ENCODE data around the gene PF4V1.

PF4V1 gene

DNA sequence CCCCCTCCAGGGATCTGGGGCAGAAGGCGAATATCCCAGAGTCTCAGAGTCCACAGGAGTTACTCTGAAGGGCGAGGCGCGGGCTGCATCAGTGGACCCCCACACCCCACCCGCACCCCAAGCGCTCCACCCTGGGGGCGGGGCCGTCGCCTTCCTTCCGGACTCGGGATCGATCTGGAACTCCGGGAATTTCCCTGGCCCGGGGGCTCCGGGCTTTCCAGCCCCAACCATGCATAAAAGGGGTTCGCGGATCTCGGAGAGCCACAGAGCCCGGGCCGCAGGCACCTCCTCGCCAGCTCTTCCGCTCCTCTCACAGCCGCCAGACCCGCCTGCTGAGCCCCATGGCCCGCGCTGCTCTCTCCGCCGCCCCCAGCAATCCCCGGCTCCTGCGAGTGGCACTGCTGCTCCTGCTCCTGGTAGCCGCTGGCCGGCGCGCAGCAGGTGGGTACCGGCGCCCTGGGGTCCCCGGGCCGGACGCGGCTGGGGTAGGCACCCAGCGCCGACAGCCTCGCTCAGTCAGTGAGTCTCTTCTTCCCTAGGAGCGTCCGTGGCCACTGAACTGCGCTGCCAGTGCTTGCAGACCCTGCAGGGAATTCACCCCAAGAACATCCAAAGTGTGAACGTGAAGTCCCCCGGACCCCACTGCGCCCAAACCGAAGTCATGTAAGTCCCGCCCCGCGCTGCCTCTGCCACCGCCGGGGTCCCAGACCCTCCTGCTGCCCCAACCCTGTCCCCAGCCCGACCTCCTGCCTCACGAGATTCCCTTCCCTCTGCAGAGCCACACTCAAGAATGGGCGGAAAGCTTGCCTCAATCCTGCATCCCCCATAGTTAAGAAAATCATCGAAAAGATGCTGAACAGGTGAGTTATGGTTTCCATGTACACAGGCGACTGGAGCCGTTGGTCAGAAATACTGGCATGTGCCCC, 16.3 kb downstream of the PF4V1 start, which contains the start of gene CXCL1:
CXCL1 (plus strand) TSS at position 264 of the 926 bp plus-strand sequence; CDS start at position 342, 78 bp downstream.
- Mint-ChIP-seq H3K9me3 (peaks cover 5 to 7% of the 10 kb centered on the region in 2 donors), H3K4me1 (ENCODE audit: low read depth in 2 of 2) (no peaks in the 10 kb centered on the region), H3K36me3 (ENCODE audit: insufficient read depth) (no peaks in the 10 kb centered on the region), H3K27me3 (peaks cover 11 to 20% of the 10 kb centered on the region in 2 donors), H3K27ac (no peak within 1 kb of the TSS), H3K4me3 (no peak within 1 kb of the TSS)
- ATAC-seq (replicated peaks), result no peak
- DNase-seq, result no peak

DNA sequence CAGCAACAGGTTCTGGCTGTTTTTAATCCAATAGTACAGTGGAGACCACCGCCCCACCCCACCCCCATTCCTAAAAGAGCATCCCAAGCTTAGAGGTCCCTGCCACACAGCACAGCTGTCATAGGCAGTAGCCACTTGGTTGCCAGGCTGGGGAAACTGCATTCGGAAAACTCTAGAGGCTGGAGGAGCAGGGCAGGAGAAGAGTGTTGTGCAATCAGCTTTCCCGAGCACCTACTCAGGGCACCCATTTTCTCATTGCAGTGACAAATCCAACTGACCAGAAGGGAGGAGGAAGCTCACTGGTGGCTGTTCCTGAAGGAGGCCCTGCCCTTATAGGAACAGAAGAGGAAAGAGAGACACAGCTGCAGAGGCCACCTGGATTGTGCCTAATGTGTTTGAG, 17.2 kb downstream of the PF4V1 start:
- H3K36me3 Mint-ChIP-seq (ENCODE audit: insufficient read depth), result no peaks in the 10 kb centered on the region
- H3K27me3 Mint-ChIP-seq, result peaks cover 11 to 20% of the 10 kb centered on the region in 2 donors
- no peaks in the 10 kb centered on the region for H3K4me1 Mint-ChIP-seq (ENCODE audit: low read depth in 2 of 2)
- H3K27ac Mint-ChIP-seq, result no peak overlapping the region
- peaks cover 5 to 7% of the 10 kb centered on the region in 2 donors for H3K9me3 Mint-ChIP-seq
- H3K4me3 Mint-ChIP-seq, result no peak overlapping the region
- ATAC-seq (replicated peaks), result no peak
- no peak for DNase-seq

DNA sequence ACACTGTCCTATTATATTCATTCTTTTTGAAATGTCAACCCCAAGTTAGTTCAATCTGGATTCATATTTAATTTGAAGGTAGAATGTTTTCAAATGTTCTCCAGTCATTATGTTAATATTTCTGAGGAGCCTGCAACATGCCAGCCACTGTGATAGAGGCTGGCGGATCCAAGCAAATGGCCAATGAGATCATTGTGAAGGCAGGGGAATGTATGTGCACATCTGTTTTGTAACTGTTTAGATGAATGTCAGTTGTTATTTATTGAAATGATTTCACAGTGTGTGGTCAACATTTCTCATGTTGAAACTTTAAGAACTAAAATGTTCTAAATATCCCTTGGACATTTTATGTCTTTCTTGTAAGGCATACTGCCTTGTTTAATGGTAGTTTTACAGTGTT, 17.7 kb downstream of the PF4V1 start:
- Mint-ChIP-seq H3K27me3 (peaks cover 11 to 20% of the 10 kb centered on the region in 2 donors), H3K9me3 (peaks cover 5 to 7% of the 10 kb centered on the region in 2 donors), H3K27ac (no peak overlapping the region), H3K36me3 (ENCODE audit: insufficient read depth) (no peaks in the 10 kb centered on the region), H3K4me3 (no peak overlapping the region), H3K4me1 (ENCODE audit: low read depth in 2 of 2) (no peaks in the 10 kb centered on the region)
- DNase-seq (no peak), ATAC-seq (replicated peaks) (no peak)

DNA sequence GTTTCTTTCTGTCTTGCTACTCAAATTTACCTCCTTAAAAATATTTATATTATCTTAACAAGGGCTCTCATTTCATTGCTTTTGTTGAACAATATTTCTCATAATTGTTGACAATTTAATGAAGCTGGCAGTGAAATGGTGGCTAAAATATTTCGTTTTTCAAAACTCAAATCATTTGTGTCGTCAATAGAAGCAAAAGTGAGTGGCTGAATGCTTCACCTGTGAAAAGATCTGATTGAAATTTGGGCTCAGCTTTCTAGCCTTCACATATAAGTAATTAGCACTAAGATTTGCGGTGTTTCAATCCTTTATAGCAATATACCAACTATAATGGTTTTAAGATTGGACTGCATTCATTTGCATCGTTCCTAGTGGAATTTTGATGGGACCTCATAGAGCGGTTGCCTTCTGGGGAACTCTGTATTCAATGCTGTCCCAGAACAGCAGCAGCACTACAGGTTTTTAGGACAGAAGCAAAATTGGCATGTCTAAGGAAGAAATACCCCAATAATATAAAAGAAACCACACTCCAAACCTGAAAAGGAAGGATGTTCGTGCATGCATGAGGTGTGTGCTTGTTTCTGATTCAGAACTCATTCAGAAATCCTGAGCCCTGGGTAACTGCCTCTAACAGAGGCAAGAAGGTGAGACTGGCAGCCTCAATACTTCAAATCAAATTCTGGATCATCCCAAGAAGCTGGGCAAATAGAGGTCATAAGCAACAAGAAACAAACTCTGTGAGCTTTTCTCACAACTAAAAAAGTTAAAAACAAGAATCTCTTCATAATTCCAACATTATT, 18.6 kb downstream of the PF4V1 start:
- no peaks in the 10 kb centered on the region for H3K4me1 Mint-ChIP-seq (ENCODE audit: low read depth in 2 of 2)
- H3K27me3 Mint-ChIP-seq, result peaks cover 11 to 20% of the 10 kb centered on the region in 2 donors
- H3K27ac Mint-ChIP-seq, result no peak overlapping the region

DNA sequence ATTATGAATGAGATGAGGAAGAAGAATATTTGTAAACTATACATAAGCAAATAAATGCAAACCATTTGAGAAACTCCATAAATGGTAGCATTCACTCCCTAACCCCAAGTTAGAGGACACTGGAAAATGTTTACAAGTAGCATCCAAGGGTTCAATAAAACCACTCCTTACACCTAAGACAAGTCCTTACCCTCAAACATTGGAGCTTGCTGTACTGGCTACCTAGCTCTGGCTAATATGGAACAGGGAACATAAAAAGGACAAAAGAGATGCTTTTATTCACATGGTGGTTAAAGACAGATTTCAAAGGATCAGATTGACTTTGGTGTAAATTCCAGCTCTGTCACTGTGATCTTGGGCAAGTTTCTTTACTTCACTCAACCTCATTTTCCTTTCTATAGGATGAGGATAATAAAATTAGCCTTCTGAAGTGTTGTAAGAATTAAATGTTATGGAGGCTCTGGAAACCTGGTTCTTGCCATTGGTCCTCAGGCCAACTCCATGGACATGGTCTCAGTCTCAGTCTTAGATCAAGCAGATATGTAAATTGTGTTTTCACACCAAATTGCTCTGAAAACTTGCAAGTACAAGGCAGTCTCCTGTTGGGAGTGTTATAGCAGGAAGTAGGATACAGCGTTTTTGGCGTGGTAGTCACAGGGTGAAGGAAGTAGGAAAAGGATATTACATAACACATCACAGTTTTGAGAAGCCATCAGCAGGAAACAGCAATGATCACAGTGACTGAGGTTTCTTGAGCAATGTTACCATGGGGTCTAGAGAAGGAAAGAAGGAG, 19.4 kb downstream of the PF4V1 start:
- DNase-seq, result no peak
- Mint-ChIP-seq H3K27ac (no peak overlapping the region), H3K27me3 (peaks cover 11 to 20% of the 10 kb centered on the region in 2 donors)

More for the DNA sequence above, 18.6 kb downstream of the PF4V1 start:
- no peak overlapping the region for H3K4me3 Mint-ChIP-seq
- ATAC-seq (replicated peaks) (no peak), DNase-seq (no peak)
- H3K9me3 Mint-ChIP-seq, result peaks cover 5 to 7% of the 10 kb centered on the region in 2 donors
- no peaks in the 10 kb centered on the region for H3K36me3 Mint-ChIP-seq (ENCODE audit: insufficient read depth)

DNA sequence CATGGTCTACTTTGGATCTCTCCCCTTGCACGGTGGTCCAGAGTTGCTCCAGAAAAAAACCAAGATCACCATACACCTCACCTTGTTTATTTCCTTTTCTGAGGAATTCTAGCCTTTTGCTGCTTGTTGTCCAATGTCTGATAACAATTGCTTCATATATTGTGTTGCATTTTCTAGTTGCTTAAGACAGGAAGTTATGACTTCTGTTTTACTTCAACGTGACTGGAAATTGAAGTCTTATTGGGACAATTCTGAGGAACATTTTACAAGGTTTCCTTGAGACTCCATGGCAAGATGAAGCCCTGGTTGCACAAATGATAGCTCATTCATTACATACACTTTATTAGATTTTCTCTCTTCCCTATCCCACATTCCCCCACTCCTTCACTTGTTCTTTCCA, 21.3 kb downstream of the PF4V1 start:
- Mint-ChIP-seq H3K9me3 (peaks cover 5 to 7% of the 10 kb centered on the region in 2 donors), H3K27ac (no peak overlapping the region), H3K27me3 (peaks cover 0 to 5% of the 10 kb centered on the region in 2 donors), H3K4me1 (ENCODE audit: low read depth in 2 of 2) (no peaks in the 10 kb centered on the region), H3K36me3 (ENCODE audit: insufficient read depth) (no peaks in the 10 kb centered on the region), H3K4me3 (no peak overlapping the region)
- ATAC-seq (replicated peaks) (no peak), DNase-seq (no peak)

More for the DNA sequence above, 19.4 kb downstream of the PF4V1 start:
- peaks cover 5 to 7% of the 10 kb centered on the region in 2 donors for H3K9me3 Mint-ChIP-seq
- ATAC-seq (replicated peaks), result no peak
- H3K4me3 Mint-ChIP-seq, result no peak overlapping the region
- H3K36me3 Mint-ChIP-seq (ENCODE audit: insufficient read depth), result no peaks in the 10 kb centered on the region
- no peaks in the 10 kb centered on the region for H3K4me1 Mint-ChIP-seq (ENCODE audit: low read depth in 2 of 2)

DNA sequence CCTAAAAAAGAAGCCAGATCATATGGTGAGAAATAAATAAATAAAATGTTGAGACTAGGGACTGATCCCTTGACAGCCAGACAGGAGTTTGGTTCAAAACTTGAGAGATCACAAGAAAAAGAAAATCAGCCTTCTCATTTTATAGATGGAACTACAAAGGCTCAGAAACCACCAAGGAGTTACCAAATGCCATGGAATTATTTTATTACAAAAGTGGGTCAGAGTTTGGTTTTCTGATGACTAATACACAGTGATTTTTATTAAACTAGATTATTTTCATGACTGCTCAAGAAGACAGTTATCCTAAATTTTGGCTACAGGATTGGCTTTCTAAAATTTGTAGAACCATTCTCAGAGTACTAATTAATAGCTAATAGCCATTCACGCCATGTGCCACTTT, 22.3 kb downstream of the PF4V1 start:
- ATAC-seq (replicated peaks), result no peak
- Mint-ChIP-seq H3K9me3 (peaks cover 5 to 7% of the 10 kb centered on the region in 2 donors), H3K4me1 (ENCODE audit: low read depth in 2 of 2) (no peaks in the 10 kb centered on the region), H3K36me3 (ENCODE audit: insufficient read depth) (no peaks in the 10 kb centered on the region), H3K4me3 (no peak overlapping the region), H3K27me3 (no peaks in the 10 kb centered on the region), H3K27ac (no peak overlapping the region)
- no peak for DNase-seq

DNA sequence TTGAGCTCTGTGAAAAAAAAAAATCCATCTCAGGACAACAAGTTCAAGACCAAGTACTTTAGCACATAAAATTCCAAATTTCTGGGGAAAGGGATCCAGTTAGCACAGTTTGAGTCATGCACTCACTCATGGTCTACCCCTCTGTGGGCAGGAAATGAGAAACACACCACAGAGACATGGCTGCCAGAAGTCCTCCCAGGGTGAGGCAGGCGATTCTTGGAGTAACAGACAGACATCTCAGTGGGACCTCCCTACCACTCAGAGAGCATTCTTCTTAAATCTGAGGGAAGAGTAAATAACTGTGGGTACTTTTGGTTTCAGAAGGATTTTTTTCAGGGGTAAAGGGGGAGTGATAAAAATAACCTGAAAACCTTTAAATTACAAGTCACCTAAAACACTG, 30.2 kb downstream of the PF4V1 start:
- H3K4me3 Mint-ChIP-seq, result no peak overlapping the region
- H3K4me1 Mint-ChIP-seq (ENCODE audit: low read depth in 2 of 2), result no peaks in the 10 kb centered on the region
- no peaks in the 10 kb centered on the region for H3K36me3 Mint-ChIP-seq (ENCODE audit: insufficient read depth)
- no peaks in the 10 kb centered on the region for H3K27me3 Mint-ChIP-seq
- ATAC-seq (replicated peaks), result no peak
- H3K27ac Mint-ChIP-seq, result no peak overlapping the region
- peaks cover 0 to 4% of the 10 kb centered on the region in 2 donors for H3K9me3 Mint-ChIP-seq
- no peak for DNase-seq

DNA sequence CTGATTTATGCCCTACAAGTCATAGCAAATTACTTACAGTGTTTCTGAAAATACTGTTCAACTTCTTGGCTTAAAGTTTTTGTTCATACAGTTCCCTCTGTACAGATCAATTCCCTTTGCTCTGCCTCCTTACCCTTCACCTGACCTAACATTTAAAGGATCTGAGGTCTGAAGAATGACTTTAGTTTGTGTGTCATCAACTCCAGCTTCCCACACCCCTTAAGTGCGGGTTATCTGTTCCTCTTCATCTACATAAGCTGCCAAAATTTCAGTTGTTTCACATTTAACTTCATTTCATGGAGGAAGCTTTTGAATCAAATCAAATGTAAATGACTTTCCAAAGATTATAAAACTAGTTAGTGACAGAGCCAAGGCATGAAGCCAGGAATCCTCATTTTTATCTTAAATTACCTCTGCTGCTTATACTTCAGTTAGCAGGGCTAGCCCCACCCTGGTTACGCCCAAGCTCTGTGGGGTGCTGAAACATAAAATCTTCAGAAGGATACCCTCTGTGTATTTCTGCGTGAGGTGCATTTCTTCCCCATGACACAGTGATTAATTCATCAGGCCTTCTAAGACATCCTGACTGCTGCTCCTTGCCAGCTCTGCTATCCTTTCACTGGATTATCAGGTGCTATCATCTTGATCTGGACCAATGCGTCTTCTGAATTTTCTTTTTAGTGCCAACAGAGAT, 32.6 kb downstream of the PF4V1 start:
- Mint-ChIP-seq H3K4me1 (ENCODE audit: low read depth in 2 of 2) (no peaks in the 10 kb centered on the region), H3K4me3 (no peak overlapping the region), H3K27ac (no peak overlapping the region), H3K9me3 (peaks cover 0 to 4% of the 10 kb centered on the region in 2 donors), H3K36me3 (ENCODE audit: insufficient read depth) (no peaks in the 10 kb centered on the region), H3K27me3 (no peaks in the 10 kb centered on the region)
- DNase-seq (no peak), ATAC-seq (replicated peaks) (no peak)

DNA sequence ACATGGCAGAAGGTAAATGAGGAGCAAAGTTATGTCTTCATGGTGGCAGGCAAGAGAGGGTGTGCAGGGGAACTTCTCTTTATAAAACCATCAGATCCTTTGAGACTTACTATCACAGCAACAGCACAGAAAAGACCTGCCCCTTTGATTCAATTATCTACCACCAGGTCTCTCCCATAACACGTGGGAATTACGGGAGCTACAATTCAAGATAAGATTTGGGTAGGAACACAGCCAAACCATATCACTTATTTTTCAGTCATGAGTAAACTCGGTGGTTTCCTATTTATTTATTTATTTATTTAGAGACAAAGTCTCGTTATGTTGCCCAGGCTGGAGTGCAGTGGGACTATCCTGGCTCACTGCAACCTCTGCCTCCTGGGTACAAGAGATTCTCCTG, 38.2 kb downstream of the PF4V1 start:
- ATAC-seq (replicated peaks), result no peak
- Mint-ChIP-seq H3K27me3 (no peaks in the 10 kb centered on the region), H3K27ac (no peak overlapping the region)

DNA sequence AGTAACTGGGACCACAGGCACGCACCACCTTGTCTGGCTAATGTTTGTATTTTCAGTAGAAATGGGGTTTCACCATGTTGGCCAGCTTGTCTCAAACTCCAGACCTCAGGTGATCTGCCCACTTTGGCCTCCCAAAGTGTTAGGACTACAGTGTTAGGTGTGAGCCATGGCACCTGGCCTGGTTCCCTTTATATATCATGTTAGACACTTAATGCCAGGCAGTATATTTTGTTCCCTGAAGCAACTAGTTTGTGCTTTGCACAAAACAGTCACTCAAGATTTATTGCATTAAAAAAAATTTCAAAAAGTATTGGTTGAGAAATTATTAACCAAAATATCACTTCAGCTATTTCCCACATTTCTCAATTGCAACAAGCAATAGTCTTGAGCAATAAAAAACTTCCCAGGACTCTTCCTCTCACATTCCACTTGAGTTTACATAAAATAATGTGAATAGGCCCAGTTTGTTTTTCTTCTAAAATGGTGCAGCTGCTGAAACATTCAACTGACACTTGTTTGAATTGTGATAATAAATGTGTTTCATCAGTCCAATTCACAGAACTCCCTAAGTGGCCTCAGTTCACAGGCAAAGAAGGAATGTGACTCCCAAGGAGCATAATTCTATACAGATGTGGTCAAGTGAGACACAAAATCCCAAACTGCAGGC, 38.8 kb downstream of the PF4V1 start:
- no peaks in the 10 kb centered on the region for H3K36me3 Mint-ChIP-seq (ENCODE audit: insufficient read depth)
- no peaks in the 10 kb centered on the region for H3K4me1 Mint-ChIP-seq (ENCODE audit: low read depth in 2 of 2)
- H3K9me3 Mint-ChIP-seq, result peaks cover 0 to 2% of the 10 kb centered on the region in 2 donors
- H3K27ac Mint-ChIP-seq, result no peak overlapping the region
- DNase-seq (no peak), ATAC-seq (replicated peaks) (no peak)
- no peaks in the 10 kb centered on the region for H3K27me3 Mint-ChIP-seq
- no peak overlapping the region for H3K4me3 Mint-ChIP-seq

More for the DNA sequence above, 38.2 kb downstream of the PF4V1 start:
- Mint-ChIP-seq H3K9me3 (peaks cover 0 to 2% of the 10 kb centered on the region in 2 donors), H3K4me3 (no peak overlapping the region), H3K4me1 (ENCODE audit: low read depth in 2 of 2) (no peaks in the 10 kb centered on the region), H3K36me3 (ENCODE audit: insufficient read depth) (no peaks in the 10 kb centered on the region)
- no peak for DNase-seq

DNA sequence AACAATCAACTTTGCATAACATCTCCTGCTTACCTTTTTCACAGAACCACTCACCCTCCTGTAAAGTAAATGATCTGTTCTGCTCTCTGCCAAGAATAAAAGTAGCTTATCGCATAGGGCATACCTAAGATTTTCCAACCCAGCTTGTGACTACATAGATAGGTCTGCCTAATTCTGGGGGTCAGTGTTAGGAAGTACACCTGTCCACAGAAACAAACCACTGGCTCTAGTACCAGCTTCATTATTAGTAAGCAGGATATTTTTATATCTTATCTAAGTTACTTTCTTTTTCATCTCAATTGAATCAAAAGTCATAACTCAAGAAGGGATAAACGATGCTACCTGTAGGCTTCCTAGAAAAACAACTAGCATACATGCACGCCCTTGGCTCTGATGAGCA, 39.9 kb downstream of the PF4V1 start:
- H3K27me3 Mint-ChIP-seq, result no peaks in the 10 kb centered on the region

More for the DNA sequence above, 39.9 kb downstream of the PF4V1 start:
- Mint-ChIP-seq H3K36me3 (ENCODE audit: insufficient read depth) (no peaks in the 10 kb centered on the region), H3K4me1 (ENCODE audit: low read depth in 2 of 2) (no peaks in the 10 kb centered on the region), H3K27ac (no peak overlapping the region), H3K4me3 (no peak overlapping the region), H3K9me3 (peaks cover 0 to 2% of the 10 kb centered on the region in 2 donors)
- ATAC-seq (replicated peaks) (no peak), DNase-seq (no peak)
